Measurements from ENCODE around the gene LYPLA2.

Gene LYPLA2

DNA sequence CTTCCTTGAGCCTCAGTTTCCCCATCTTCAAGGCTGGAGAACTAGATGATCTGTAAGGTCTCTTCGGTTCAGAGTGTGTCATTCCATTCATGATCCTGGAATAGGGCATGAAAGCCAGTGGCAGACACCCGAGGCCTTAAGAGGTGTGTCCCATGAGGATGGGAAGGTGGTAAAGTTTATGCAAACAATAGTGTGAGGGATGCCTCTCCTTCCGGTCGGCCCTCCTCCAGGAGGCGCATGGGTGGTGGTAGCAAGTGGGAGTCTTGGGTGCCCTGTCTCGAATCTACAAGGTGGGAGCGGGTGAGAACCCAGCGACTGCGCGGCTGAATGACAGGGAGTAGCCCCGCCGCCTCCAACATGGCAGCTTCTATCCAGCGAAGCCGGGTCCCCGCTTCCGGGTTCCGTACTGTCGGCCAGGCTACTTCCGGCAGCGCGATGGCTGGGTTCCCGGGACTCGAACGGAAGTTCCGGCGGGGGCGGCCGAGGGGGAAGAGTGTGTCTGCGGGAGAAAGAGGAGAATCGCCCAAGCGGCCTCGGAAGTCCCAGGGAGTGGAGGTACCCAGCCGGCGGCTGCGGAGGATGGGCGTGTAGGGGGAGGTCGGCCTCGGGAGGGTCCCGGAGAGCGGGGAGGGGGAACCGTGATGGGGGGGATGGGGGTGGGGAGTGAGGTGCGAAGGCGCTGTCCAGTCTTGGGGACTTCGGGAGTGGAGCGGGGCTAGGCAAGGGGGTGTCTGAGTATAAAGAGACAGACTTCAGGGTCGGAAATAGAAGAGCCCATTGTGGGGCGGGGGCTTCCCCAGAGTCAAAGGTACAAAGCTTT lies at the start of gene LYPLA2:
Gene LYPLA2, plus strand, starts transcription at position 450 of the 820 bp plus-strand sequence. CDS start 1,538 bp downstream, outside the sequence.
- peak; percentile 88 for DNase-seq

DNA sequence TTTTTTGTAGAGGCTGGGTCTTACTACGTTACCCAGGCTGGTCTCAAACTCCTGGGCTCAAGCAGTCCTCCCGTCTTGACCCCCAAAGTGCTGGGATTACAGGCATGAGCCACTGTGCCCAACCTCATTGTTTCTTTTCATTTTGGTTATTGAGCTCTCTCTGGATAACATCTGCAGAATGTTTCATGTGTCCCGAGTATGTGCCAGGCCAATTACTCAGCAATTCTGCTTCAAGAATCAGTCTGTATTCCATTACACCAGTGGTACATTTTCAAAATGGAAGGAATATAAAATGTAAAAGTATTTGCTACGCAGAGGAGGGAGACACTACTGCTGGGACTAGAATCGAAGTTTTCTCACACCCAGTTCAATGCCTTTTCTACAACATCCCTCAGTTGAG lies 49.3 kb upstream of the LYPLA2 start:
- no peak for DNase-seq

- DNase-seq: peak; percentile 22
Observed at GRCh38 chr1:23742670-23743286, 48.2 kb upstream of the LYPLA2 start.

DNA sequence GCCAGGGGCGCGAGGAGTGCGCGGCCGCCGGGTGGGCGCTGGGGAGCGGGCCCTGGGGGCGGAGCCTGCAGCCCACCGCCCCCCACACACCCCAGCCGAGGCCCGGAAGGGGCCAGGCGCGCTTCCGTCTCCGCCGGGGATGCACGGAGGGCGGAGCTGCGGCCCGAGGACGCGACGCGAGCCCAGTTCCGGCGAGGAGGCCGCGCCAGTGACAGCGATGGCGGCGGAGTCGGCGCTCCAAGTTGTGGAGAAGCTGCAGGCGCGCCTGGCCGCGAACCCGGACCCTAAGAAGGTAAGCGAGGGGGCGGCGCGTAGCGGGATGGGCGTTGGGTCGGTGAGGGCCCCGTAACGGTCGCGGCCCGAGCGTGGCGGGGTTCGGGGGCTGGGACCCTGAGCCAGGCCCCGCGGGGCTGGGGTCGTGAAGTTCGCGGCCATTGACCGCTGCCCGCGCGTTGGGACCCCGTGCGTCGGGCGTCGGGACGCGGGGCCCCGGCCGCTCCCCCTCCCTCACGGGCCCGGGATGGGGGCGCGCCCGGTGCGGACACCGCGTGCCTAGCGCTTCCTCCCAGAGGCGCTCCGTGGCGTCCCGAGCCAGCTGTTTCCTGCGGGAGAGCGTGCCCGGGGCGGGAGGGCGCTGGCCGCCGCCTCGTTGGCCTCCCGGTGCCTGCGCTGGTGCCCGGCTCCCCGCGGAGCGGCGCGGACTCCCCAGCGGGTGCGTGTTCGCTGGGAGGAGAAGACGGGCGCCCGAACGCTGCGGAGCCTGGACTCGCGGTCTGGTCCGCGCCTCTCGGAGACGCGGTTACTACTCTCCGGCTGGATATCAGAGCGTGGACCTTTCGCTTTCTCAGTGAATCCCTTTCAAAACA lies 47.4 kb upstream of the LYPLA2 start, which contains the start of gene ELOA:
Gene ELOA, plus strand, starts transcription at position 185 of the 866 bp plus-strand sequence. Its CDS starts 33 bp downstream, at position 218.
- peak; percentile 69 for DNase-seq

DNA sequence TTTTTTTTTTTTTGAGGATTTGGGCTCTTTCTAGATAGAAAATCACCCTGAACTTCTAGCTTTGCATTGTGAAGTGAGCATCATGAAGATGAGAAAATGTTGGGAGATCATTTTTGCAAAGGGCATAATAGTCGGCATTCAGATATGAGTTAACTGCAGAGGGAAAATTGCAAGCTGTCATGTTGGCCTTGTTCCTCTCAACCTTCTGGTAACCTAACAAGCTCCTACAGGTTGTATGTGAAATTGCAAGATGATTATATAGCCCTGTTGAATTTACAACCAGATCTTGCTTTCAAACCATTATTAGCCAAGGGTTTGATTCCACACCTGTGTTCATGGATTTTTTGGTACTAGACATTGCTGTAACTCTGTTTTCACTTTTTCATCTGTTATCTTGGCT lies 45.4 kb upstream of the LYPLA2 start:
- DNase-seq: peak; percentile 35

DNA sequence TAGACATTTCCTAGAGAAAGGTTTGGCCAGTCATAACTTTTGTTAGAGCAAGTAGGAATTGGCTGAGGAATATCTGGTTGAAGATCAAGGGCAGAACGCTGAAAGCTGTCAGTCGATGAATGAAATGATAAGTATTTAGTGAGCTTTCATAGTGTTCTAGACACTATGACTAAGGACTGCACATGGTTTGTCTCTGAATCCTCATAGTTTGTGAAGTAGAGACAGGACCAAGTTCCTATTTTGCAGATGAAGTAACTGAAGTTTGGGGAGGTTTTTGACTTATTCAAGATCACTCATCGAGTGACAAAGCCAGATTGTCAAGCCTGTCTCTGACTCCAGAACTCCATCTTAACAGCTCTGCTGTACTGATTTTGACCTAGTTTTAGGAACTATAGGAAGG lies 42.9 kb upstream of the LYPLA2 start:
- no peak for DNase-seq

- DNase-seq: peak; percentile 46
Observed at GRCh38 chr1:23751050-23751814, 39.7 kb upstream of the LYPLA2 start.

DNA sequence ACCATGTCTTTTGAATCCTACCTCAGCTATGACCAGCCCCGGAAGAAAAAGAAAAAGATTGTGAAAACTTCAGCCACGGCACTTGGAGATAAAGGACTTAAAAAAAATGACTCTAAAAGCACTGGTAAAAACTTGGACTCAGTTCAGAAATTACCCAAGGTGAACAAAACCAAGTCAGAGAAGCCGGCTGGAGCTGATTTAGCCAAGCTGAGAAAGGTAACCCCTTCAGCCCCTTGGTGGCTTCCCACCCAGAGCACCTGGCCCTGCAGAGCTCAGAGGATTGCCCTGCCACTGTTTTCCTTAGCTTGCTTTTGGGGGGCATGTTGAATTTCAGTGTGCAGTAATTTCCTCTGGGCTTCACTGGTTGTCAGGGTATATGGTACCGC lies 39.1 kb upstream of the LYPLA2 start:
- no peak for DNase-seq

DNA sequence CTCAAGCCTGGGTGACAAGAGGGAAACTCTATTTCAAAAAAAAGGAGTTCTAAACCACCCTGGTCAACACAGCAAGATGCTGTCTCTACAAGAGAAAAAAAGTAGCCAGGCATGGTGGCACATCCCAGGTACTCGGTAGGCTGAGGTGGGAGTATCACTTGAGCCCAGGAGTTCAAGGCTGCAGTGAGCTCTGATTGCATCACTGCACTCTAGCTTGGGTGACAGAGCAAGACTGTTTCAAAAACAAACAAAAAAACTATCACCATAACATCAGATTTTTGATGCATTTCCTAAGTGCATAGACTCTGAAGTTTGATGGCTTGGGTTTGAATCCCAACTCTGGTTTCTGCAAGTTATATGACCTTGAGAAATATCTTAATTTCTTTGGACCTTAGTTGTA lies 38.0 kb upstream of the LYPLA2 start:
- no peak for DNase-seq

GRCh38 chr1:23756676-23757075 lies 34.3 kb upstream of the LYPLA2 start:
- DNase-seq: no peak

GRCh38 chr1:23757812-23758211 lies 33.1 kb upstream of the LYPLA2 start:
- no peak for DNase-seq

GRCh38 chr1:23759277-23759676 lies 31.7 kb upstream of the LYPLA2 start:
- DNase-seq: no peak

DNA sequence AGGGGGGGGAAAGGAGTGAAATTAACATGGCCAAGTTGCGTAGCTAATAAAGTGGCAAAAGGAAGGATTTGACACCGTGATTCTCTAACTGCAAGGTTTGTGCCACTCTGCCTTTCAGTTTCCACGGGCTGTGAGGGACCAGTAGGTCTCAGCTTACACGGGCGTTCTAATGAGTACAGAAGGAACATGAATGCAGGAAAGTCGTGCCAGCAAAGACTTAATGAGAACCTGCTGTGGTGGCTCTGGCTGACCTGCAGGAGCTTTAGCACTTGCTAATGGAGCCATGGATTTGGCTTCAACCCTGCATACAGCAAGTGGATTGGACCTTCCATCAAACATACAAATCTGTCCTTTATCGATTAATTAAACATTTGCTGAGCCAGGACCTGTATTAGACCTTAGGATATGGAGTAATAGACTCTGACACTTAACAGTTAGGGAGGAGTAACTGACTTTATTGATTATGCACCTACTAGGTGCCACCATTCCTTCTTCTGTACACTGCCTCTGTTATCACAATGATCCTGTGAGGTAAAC lies 27.8 kb upstream of the LYPLA2 start:
- DNase-seq: no peak

GRCh38 chr1:23768733-23769132 lies 22.2 kb upstream of the LYPLA2 start:
- DNase-seq: no peak

DNA sequence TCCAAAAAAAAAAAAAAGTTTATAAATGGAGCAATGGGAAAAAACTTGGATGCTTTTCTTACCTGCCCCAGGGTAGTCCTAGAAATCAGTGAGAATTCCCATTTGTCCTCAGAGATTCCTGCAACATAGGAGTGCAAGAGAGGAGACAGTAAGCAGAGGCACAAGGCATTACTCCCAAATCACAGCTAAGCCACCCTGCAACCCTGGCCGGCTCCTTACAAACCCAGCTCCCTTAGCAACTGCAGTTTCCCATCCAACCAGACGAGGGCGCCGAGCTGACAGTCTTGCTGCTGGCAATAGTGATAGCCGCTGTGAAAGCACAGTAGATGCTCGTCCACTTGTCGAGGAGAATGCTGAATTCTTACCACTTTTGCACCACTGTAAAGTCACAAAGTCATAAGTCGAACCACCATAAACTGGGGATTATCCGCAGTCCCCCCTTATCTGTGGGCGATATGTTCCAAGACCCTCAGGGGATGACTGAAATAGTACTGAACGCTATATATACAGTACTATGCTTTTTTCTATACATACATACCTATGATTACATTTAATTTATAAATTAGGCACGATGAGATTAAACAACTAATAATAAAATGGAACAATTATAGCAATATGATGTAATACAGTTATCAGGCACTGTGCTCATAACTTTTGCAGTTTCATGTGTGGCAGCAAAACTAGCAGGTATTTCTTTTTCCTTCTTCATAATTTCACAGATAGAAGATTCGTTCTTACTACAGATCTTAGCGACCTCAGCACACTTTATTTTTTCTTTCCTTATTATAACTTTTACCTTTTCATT lies 18.7 kb upstream of the LYPLA2 start:
- DNase-seq: peak; percentile 67

DNA sequence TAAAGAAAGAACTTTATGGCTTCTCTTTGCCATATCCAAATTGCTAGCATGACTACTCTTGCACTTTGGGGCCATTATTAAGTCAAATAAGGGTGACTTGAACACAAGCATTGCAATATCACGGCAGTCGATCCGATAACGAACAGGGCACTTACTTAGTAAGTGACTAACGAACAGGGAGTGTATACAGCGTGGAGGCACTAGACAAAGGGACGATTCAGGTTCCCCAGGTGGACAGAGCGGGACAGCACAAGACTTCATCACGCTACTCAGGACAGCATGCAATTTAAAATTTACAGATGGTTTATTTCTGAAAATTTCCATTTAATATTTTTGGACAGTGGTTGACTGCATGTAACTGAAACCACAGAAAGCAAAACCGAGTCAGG lies 18.1 kb upstream of the LYPLA2 start:
- no peak for DNase-seq

- no peak for DNase-seq
Observed at GRCh38 chr1:23774174-23774880, 16.6 kb upstream of the LYPLA2 start.

DNA sequence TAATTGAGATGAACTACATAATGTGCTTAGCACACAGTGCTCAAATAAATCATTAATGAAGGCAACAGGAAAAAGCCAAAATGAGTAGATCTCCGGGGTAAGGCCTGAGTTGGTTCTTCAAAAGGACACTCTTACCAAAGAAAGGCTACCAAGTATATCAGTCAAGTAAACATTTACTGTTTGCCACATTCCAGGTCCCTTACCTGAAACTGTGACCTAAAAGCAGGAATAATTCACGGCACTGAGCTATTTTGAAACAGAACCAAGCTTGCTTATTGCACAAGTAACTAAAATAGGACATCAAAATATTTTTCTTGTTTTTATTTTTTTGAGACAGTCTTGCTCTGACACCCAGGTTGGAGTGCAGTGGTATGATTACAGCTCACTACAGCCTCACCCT lies 14.7 kb upstream of the LYPLA2 start:
- DNase-seq: no peak

DNA sequence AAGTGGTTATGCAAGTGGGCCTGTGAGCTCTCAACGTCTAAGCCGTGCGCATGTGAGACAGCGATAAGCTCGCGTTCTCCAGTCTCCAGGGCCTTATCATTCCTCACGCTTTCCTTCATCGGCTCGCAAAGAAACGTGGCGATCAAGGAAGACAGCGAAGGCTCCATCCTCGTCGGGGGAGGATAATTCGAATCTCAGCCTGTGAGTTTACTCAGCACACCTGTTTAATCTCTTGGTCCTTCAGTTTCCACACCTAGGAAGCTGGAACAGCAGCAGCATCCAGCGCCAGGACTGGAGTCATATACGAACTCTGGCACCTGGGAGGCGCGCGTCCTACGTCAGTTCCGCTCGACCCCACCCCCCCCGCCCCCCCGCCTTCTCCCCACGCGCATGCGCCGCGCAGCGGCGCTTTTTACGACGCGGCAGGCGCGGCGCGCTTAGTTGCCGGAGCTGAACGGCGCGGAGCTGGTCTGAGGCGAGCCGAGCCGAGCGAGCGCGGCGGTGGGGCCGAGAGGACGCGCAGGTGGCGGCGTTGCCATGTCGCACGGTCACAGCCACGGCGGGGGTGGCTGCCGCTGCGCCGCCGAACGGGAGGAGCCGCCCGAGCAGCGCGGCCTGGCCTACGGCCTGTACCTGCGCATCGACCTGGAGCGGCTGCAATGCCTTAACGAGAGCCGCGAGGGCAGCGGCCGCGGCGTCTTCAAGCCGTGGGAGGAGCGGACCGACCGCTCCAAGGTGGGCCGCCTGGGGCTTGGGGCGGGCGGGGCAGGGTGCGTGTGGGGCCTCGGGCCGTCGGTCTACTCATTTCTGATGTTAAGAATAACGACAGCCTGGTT lies 12.7 kb upstream of the LYPLA2 start, which contains the start of gene PITHD1:
Gene PITHD1, plus strand, starts transcription at position 440 of the 836 bp plus-strand sequence. Its CDS starts 98 bp downstream, at position 538.
- peak; percentile 81 for DNase-seq

Data from fibroblast of skin of right quadriceps (primary cell).